CD4-positive, CD25-positive, alpha-beta regulatory T cell (primary cell): ENCODE measurements around the gene NTRK2. TPM values are rescaled to one million over a fixed set of nuclear protein-coding genes. Genes with fewer than 3 reads are reported as not detected.

ENCODE experiments used
- ATAC-seq, 2 donors: fragments of 150-1000 bp; cut with Tn5 transposase; one replicate each; pipeline ENCODE4 v1.10.0; 2021; ENCODE audit warnings: low read depth in 2 of 2, moderate number of reproducible peaks in 2 of 2, moderate library complexity in 1 of 2
- DNase-seq, 3 donors: peaks; one replicate each; pipeline versions ENCODE4 v3.0.0 to v3.0.0-alpha.2; 2012 to 2022; ENCODE audit warnings: mixed read lengths in 1 of 3
- H3K27ac ChIP-seq: one replicate; pipeline ENCODE4 v1.7.0; 2013; ENCODE audit warnings: mild to moderate bottlenecking, low read length; ENCODE audit not compliant: insufficient read depth, poor library complexity, severe bottlenecking
- H3K27me3 ChIP-seq: one replicate; pipeline ENCODE4 v1.7.0; 2013; ENCODE audit warnings: low read length; ENCODE audit not compliant: control insufficient read depth, insufficient read depth
- H3K36me3 ChIP-seq: one replicate; pipeline ENCODE4 v1.7.0; 2013; ENCODE audit warnings: mild to moderate bottlenecking, low read length, moderate library complexity; ENCODE audit not compliant: control insufficient read depth, insufficient read depth
- H3K4me1 ChIP-seq: 2 replicates; pipeline ENCODE4 v1.7.0; 2013; ENCODE audit warnings: mild to moderate bottlenecking, low read length; ENCODE audit not compliant: insufficient read depth, control insufficient read depth, poor library complexity, severe bottlenecking
- H3K4me3 ChIP-seq: one replicate; pipeline ENCODE4 v1.7.0; 2013; ENCODE audit warnings: low read depth, mild to moderate bottlenecking, low read length, moderate library complexity
- H3K9me3 ChIP-seq, 2 experiments: 1 replicate in 1 of 2; 2 replicates in 1 of 2; pipeline ENCODE4 v1.7.0; 2013; ENCODE audit warnings: low read length in 2 of 2, mild to moderate bottlenecking in 1 of 2, moderate library complexity in 1 of 2; ENCODE audit not compliant: control insufficient read depth in 2 of 2
- H3K27ac Mint-ChIP-seq, 3 donors: one replicate each; pipeline ENCODE4 v1.8.0; 2020 to 2022; ENCODE audit warnings: mild to moderate bottlenecking in 3 of 3, mixed read lengths in 3 of 3, moderate library complexity in 2 of 3
- H3K27me3 Mint-ChIP-seq: one replicate; pipeline ENCODE4 v1.8.0; 2022; ENCODE audit warnings: mild to moderate bottlenecking, mixed read lengths
- H3K36me3 Mint-ChIP-seq: one replicate; pipeline ENCODE4 v1.8.0; 2020; ENCODE audit warnings: mixed read lengths
- H3K4me1 Mint-ChIP-seq, 4 donors: one replicate each; pipeline ENCODE4 v1.8.0; 2020 to 2022; ENCODE audit warnings: mixed read lengths in 4 of 4, mild to moderate bottlenecking in 1 of 4
- H3K4me3 Mint-ChIP-seq, 4 donors: one replicate each; pipeline ENCODE4 v1.8.0; 2020 to 2022; ENCODE audit warnings: mild to moderate bottlenecking in 4 of 4, mixed read lengths in 4 of 4, moderate library complexity in 3 of 4
- H3K9me3 Mint-ChIP-seq, 7 donors: one replicate each; pipeline ENCODE4 v1.8.0; 2020 to 2022; ENCODE audit warnings: mixed read lengths in 7 of 7, mild to moderate bottlenecking in 3 of 7, moderate library complexity in 2 of 7
- polyA plus RNA-seq, 4 donors: library from polyadenylated mRNA; unstranded; fragments of 300-500 nt; fragmentation: Illumina TruSeq; gene quantifications; one replicate each; pipeline ENCODE4 v1.2.3, GENCODE V29; 2021
- total RNA-seq: library from RNA; stranded (reverse); gene quantifications from one replicate; pipeline ENCODE4 v1.2.3, GENCODE V29; 2022

The NTRK2 gene
- total and polyA plus RNA-seq, 5 donors from 2014 or later, result 0.02 to 0.12 TPM; not detected in 3

DNA sequence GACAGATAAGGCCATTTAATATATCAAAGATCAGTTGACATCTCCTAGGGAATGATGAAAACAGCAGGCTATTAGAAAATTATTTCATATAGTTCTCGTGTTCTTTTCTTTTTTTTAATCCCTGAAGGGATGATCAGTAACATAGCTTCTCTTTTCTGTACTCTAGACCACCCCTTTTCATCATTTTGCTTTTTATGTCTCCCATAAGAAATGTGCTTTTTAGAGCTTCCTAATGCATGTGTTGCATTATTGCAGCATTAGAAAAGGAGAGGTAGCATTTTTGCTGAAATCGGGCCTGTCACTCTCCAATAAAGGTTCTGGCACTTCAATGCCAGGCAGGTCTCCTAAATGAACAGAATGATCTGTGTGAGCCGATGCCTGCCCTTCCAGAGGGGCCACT, 143.3 kb downstream of the NTRK2 start:
- Histone ChIP-seq H3K4me1 (no peaks in the 10 kb centered on the region), H3K4me3 (no peak overlapping the region), H3K9me3 (no peaks in the 10 kb centered on the region), H3K27me3 (no peaks in the 10 kb centered on the region), H3K27ac (no peak overlapping the region), H3K36me3 (no peaks in the 10 kb centered on the region)
- no peaks in the 10 kb centered on the region for H3K9me3 Mint-ChIP-seq
- H3K4me1 Mint-ChIP-seq, result no peaks in the 10 kb centered on the region
- DNase-seq (no peak), ATAC-seq (no peak)
- H3K4me3 Mint-ChIP-seq, result no peak overlapping the region
- H3K27ac Mint-ChIP-seq, result no peak overlapping the region
- no peaks in the 10 kb centered on the region for H3K27me3 Mint-ChIP-seq
- H3K36me3 Mint-ChIP-seq, result no peaks in the 10 kb centered on the region

DNA sequence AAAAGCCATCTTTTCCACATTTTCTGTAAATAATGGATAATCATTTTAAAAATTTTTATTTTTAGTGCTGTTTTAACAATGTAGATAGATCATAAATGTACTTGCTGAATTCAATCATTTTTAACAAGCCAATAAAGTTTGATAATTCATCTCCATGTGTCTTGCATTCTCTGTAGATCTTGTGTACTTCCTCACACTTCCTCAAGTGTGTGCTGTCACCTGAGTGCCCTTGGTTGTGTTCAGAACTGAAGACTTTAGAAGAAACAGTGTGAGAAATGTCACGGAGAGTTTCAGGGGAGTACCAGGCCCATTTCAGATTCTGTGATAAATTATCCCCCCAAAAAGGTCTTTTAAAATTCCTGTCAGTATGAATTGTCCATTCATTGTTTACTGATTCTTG, 146.0 kb downstream of the NTRK2 start:
- no peak overlapping the region for H3K4me3 ChIP-seq
- Mint-ChIP-seq H3K27me3 (no peaks in the 10 kb centered on the region), H3K36me3 (no peaks in the 10 kb centered on the region), H3K9me3 (peaks cover 0 to 3% (median 0%) of the 10 kb centered on the region in 7 donors), H3K4me1 (no peaks in the 10 kb centered on the region), H3K27ac (no peak overlapping the region), H3K4me3 (no peak overlapping the region)
- no peak overlapping the region for H3K27ac ChIP-seq
- H3K27me3 ChIP-seq, result no peaks in the 10 kb centered on the region
- H3K36me3 ChIP-seq, result no peaks in the 10 kb centered on the region
- ATAC-seq (no peak), DNase-seq (no peak)
- no peaks in the 10 kb centered on the region for H3K4me1 ChIP-seq
- no peaks in the 10 kb centered on the region for H3K9me3 ChIP-seq

DNA sequence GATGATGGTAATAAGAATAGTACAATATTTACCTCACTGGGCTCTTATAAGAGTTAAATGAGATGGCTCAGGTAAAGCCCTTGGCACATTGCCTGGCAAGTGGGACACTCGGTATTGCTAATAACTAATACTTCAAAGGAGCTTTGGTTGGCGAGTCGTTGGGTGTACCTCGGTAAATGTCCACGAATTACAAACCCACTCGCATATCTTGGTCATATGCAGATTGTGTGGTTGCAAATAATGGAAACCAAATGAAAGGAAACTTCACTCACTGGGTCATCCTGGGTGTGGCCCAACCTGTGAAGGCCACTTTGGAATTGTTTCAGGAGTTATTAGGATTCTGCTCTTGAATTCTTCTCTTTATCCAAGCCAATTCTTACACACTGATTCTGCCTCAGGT, 147.5 kb downstream of the NTRK2 start:
- no peak for ATAC-seq
- Mint-ChIP-seq H3K4me1 (no peaks in the 10 kb centered on the region), H3K27ac (no peak overlapping the region), H3K4me3 (no peak overlapping the region), H3K36me3 (no peaks in the 10 kb centered on the region), H3K27me3 (no peaks in the 10 kb centered on the region), H3K9me3 (peaks cover 0 to 3% (median 0%) of the 10 kb centered on the region in 7 donors)
- no peak for DNase-seq
- no peak overlapping the region for H3K4me3 ChIP-seq
- H3K27ac ChIP-seq, result no peak overlapping the region
- H3K36me3 ChIP-seq, result no peaks in the 10 kb centered on the region
- H3K27me3 ChIP-seq, result no peaks in the 10 kb centered on the region
- no peaks in the 10 kb centered on the region for H3K4me1 ChIP-seq
- H3K9me3 ChIP-seq, result no peaks in the 10 kb centered on the region

DNA sequence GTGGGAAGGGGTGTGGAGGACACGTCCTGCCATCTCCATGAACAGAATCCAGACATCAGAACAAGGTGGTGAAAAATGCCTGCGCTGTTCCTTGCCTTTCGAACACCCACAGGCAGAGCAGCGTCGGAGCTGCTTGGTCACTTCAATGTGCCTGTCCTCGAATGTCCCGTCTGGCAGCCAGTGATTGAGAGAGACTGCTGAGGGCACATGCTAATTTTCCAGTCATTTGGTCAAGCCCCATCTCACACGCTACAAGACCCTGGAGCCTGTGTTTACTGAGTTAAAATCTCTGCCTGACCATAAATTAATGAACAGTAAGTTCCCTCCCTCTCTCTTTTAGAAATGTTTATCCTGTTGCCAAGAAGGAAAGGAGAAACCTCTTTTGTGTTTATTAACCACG, 149.3 kb downstream of the NTRK2 start:
- Histone ChIP-seq H3K4me1 (no peaks in the 10 kb centered on the region), H3K27me3 (no peaks in the 10 kb centered on the region), H3K4me3 (no peak overlapping the region), H3K36me3 (no peaks in the 10 kb centered on the region), H3K9me3 (no peaks in the 10 kb centered on the region), H3K27ac (no peak overlapping the region)
- Mint-ChIP-seq H3K4me1 (no peaks in the 10 kb centered on the region), H3K27me3 (no peaks in the 10 kb centered on the region), H3K36me3 (no peaks in the 10 kb centered on the region), H3K9me3 (peaks cover 0 to 3% (median 0%) of the 10 kb centered on the region in 7 donors), H3K27ac (no peak overlapping the region), H3K4me3 (no peak overlapping the region)
- no peak for DNase-seq
- ATAC-seq, result no peak

DNA sequence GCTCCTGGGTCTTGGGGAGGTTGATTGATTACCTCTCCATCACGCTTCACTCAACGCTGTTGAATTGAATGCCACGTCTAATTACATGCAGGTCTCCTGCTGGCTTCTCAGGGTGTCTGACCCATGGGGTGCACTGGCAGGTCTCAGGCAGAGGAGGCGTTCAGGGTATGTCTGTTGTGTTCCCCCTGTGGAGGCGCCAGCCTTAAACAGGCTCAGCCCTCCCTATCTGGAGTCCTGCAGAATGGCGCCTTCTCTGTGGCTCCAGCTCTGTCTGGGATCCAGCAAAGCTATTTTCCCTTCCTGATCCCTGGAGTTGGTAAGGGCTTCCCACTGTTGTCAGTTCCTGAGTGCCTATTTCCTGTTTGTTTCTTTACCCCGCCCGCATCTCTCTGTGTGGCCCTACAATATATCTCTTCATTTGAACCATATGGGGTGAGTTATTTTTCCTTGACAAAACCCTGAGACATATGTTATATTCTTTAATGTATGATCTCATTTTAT, 150.0 kb downstream of the NTRK2 start:
- ATAC-seq (no peak), DNase-seq (no peak)
- Mint-ChIP-seq H3K36me3 (no peaks in the 10 kb centered on the region), H3K27ac (no peak overlapping the region), H3K4me3 (no peak overlapping the region), H3K27me3 (no peaks in the 10 kb centered on the region), H3K9me3 (peaks cover 0 to 3% (median 0%) of the 10 kb centered on the region in 7 donors), H3K4me1 (no peaks in the 10 kb centered on the region)
- H3K27ac ChIP-seq, result no peak overlapping the region
- H3K36me3 ChIP-seq, result no peaks in the 10 kb centered on the region
- no peaks in the 10 kb centered on the region for H3K27me3 ChIP-seq
- no peaks in the 10 kb centered on the region for H3K4me1 ChIP-seq
- no peak overlapping the region for H3K4me3 ChIP-seq
- no peaks in the 10 kb centered on the region for H3K9me3 ChIP-seq

- DNase-seq (no peak), ATAC-seq (no peak)
- Histone ChIP-seq H3K27ac (no peak overlapping the region), H3K4me3 (no peak overlapping the region), H3K9me3 (no peaks in the 10 kb centered on the region), H3K27me3 (no peaks in the 10 kb centered on the region), H3K36me3 (no peaks in the 10 kb centered on the region), H3K4me1 (no peaks in the 10 kb centered on the region)
- no peaks in the 10 kb centered on the region for H3K36me3 Mint-ChIP-seq
- no peaks in the 10 kb centered on the region for H3K27me3 Mint-ChIP-seq
- no peaks in the 10 kb centered on the region for H3K4me1 Mint-ChIP-seq
- H3K4me3 Mint-ChIP-seq, result no peak overlapping the region
- peaks cover 0 to 3% (median 0%) of the 10 kb centered on the region in 7 donors for H3K9me3 Mint-ChIP-seq
- H3K27ac Mint-ChIP-seq, result no peak overlapping the region
Measured at GRCh38 chr9:84821431-84821830, 151.9 kb downstream of the NTRK2 start.

DNA sequence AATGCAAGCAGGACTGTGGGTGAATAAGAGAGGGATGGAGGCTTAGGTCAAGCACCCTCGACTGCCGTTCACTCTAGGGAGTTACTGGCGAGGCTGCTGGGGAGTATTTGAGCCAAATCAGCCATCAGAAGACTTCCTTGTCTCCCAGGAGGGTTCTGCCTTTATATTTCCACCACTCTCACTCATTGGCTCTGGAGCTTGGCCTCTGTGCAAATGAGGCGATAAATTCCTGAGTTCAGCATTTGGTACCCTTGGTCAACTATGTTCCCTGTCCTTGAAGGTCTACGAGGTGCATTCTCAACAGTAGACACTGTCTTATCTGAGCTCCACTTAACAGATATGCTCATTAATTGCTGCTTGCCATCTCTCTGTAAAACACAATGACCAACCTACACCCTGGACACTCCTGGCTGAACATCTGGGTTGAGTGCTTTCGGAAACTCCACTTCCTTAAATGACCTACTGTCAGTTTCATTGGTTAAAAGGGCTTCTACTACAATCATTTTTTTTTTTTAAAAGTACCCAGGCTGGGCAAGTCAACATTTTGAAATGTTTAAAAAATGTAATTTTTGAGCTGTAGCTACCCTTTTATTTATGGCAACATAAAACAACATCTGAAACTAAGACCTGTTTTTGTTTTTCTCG, 153.2 kb downstream of the NTRK2 start:
- Histone ChIP-seq H3K36me3 (no peaks in the 10 kb centered on the region), H3K27ac (no peak overlapping the region), H3K9me3 (no peaks in the 10 kb centered on the region), H3K4me1 (no peaks in the 10 kb centered on the region), H3K27me3 (no peaks in the 10 kb centered on the region), H3K4me3 (no peak overlapping the region)
- peaks cover 4% of the 10 kb centered on the region for H3K27me3 Mint-ChIP-seq
- H3K36me3 Mint-ChIP-seq, result no peaks in the 10 kb centered on the region
- no peaks in the 10 kb centered on the region for H3K4me1 Mint-ChIP-seq
- no peak for DNase-seq
- H3K4me3 Mint-ChIP-seq, result no peak overlapping the region
- H3K27ac Mint-ChIP-seq, result no peak overlapping the region
- ATAC-seq, result no peak
- H3K9me3 Mint-ChIP-seq, result peaks cover 0 to 4% (median 0%) of the 10 kb centered on the region in 7 donors
